8988T (cell line): ENCODE measurements around the gene CD86.
"Not testable (repeated sequence)": the region's sequence is repeated elsewhere in the genome, so short reads cannot be mapped to it uniquely, and the experiment has no call there.

ENCODE experiments used
- DNase-seq: peaks from one replicate; pipeline ENCODE4 v3.0.0; 2011

The CD86 gene

GRCh38 chr3:122094693-122095092, 39.5 kb downstream of the CD86 start:
- no peak for DNase-seq

GRCh38 chr3:122097141-122097540, 42.0 kb downstream of the CD86 start:
- DNase-seq: no peak

GRCh38 chr3:122098611-122099010, 43.4 kb downstream of the CD86 start:
- no peak for DNase-seq

GRCh38 chr3:122099255-122099654, 44.1 kb downstream of the CD86 start:
- DNase-seq: no peak

- DNase-seq: no peak
These were observed 44.9 kb downstream of the CD86 start for GRCh38 chr3:122100083-122100482.

- no peak for DNase-seq
These were observed 45.7 kb downstream of the CD86 start for GRCh38 chr3:122100591-122101463.

- DNase-seq: no peak
These were observed 46.5 kb downstream of the CD86 start for GRCh38 chr3:122101646-122102045.

- DNase-seq: no peak
These were observed 47.2 kb downstream of the CD86 start for GRCh38 chr3:122102191-122102935.

GRCh38 chr3:122103821-122104514, 48.8 kb downstream of the CD86 start:
- no peak for DNase-seq

GRCh38 chr3:122104515-122105194, 49.5 kb downstream of the CD86 start:
- no peak for DNase-seq

GRCh38 chr3:122105626-122106025, 50.5 kb downstream of the CD86 start:
- DNase-seq: no peak

- DNase-seq: no peak
These were observed 52.0 kb downstream of the CD86 start for GRCh38 chr3:122107171-122107570.

- DNase-seq: no peak
These were observed 56.8 kb downstream of the CD86 start for GRCh38 chr3:122111974-122112373.

GRCh38 chr3:122112754-122113153, 57.6 kb downstream of the CD86 start:
- no peak for DNase-seq

- DNase-seq: no peak
These were observed 68.7 kb downstream of the CD86 start for GRCh38 chr3:122123850-122124249.

- DNase-seq: no peak
These were observed 77.9 kb downstream of the CD86 start for GRCh38 chr3:122132949-122133540.

GRCh38 chr3:122146466-122146865, 91.3 kb downstream of the CD86 start:
- DNase-seq: no peak

- no peak for DNase-seq
These were observed 93.9 kb downstream of the CD86 start for GRCh38 chr3:122148941-122149627.

GRCh38 chr3:122151480-122151879, 96.3 kb downstream of the CD86 start:
- DNase-seq: no peak

GRCh38 chr3:122164983-122165382, 109.8 kb downstream of the CD86 start:
- DNase-seq: not testable (repeated sequence)

- DNase-seq: no peak
These were observed 112.5 kb downstream of the CD86 start for GRCh38 chr3:122167630-122168029.

GRCh38 chr3:122168044-122168443, 112.9 kb downstream of the CD86 start:
- DNase-seq: no peak
